ENCODE measurements around the gene TNIK.

Gene TNIK

GRCh38 chr3:171237009-171237385, 223.2 kb downstream of the TNIK start:
- Histone ChIP-seq H3K4me1 (ENCODE audit: control insufficient read depth, insufficient read depth, low read depth, low read length) (peaks cover 1% of the 10 kb centered on the region), H3K27me3 (ENCODE audit: control insufficient read depth in 1 of 2, insufficient read depth in 1 of 2, low read length in 2 of 2) (no peaks in the 10 kb centered on the region), H3K14ac (ENCODE audit: low read length in 2 of 2) (no peak overlapping the region), H3K4ac (ENCODE audit: low read depth in 1 of 2, low read length in 2 of 2) (no peak overlapping the region), H3K79me1 (replicated peaks; ENCODE audit: low read length, poor library complexity, severe bottlenecking) (peaks cover 24% of the 10 kb centered on the region), H3K36me3 (ENCODE audit: control insufficient read depth in 1 of 2, insufficient read depth in 2 of 2, low read depth in 1 of 2, low read length in 2 of 2) (no peaks in the 10 kb centered on the region), H2AK5ac (ENCODE audit: low read length, severe bottlenecking) (no peak overlapping the region), H3K9ac (ENCODE audit: low read length) (no peak overlapping the region), H2BK5ac (ENCODE audit: low read depth, low read length, poor library complexity, severe bottlenecking) (no peak overlapping the region), H2BK15ac (ENCODE audit: low read depth, poor library complexity, severe bottlenecking) (no peak overlapping the region), H2BK120ac (ENCODE audit: low read depth, low read length) (no peak overlapping the region), H3K23ac (ENCODE audit: low read length in 2 of 2) (no peak overlapping the region), H3K18ac (ENCODE audit: low read depth in 1 of 2, low read length in 2 of 2) (no peak overlapping the region), H2BK12ac (ENCODE audit: low read length in 2 of 2) (no peak overlapping the region), H2AFZ (ENCODE audit: low read depth, low read length) (no peak overlapping the region), H4K91ac (ENCODE audit: low read length) (no peak overlapping the region), H3K4me2 (ENCODE audit: low read length, poor library complexity, severe bottlenecking) (no peak overlapping the region), H4K8ac (ENCODE audit: low read length) (no peak overlapping the region), H3K27ac (ENCODE audit: low read length, poor library complexity, severe bottlenecking) (no peak overlapping the region), H3K9me3 (ENCODE audit: control insufficient read depth, low read length) (no peaks in the 10 kb centered on the region), H3K4me3 (ENCODE audit: insufficient read depth in 1 of 2, low read depth in 1 of 2, low read length in 2 of 2) (no peak overlapping the region)
- WGBS: 100% methylated on average over 1 of the region's 2 CpGs
- no peak for DNase-seq

DNA sequence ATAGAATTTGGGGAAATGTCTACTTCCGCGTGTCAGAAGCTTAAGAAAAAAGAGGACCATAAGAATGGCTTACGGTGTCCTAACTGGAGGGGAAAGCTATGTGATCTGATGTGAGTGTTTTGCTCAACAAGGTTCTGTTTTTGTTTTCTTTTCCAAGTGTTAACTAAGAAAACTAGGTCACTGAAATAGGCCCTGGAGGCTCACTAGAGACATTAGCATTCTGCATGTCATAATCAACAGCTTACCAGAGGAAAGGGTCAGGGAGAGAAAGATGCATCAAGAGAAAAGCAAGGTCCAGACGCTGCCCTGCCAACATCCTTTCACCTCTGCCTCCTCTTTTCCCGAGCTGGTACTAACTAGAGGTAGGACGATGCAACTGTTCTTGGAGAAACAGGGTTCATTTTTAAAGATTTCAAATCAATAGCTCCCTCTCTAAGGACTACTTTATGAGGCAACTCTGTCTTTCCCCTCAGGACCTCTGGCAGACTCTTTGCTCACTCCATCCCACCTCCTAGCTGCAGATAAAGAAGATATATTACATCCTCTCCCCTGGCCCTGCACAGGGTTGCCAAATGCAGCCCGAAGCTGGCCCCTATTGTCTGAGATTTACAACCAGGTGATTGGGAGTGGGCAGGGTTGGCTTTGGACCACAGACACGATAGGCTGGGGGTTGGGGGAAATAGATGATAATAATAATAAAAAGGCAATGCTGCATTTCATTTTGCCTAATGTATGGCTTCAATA, 223.8 kb downstream of the TNIK start:
- Histone ChIP-seq H3K14ac (ENCODE audit: low read length in 2 of 2) (no peak overlapping the region), H3K36me3 (ENCODE audit: control insufficient read depth in 1 of 2, insufficient read depth in 2 of 2, low read depth in 1 of 2, low read length in 2 of 2) (no peaks in the 10 kb centered on the region), H2BK5ac (ENCODE audit: low read depth, low read length, poor library complexity, severe bottlenecking) (no peak overlapping the region), H3K4me2 (ENCODE audit: low read length, poor library complexity, severe bottlenecking) (no peak overlapping the region), H4K8ac (ENCODE audit: low read length) (no peak overlapping the region), H2AK5ac (ENCODE audit: low read length, severe bottlenecking) (no peak overlapping the region), H2AFZ (ENCODE audit: low read depth, low read length) (no peak overlapping the region), H3K27me3 (ENCODE audit: control insufficient read depth in 1 of 2, insufficient read depth in 1 of 2, low read length in 2 of 2) (no peaks in the 10 kb centered on the region), H3K27ac (ENCODE audit: low read length, poor library complexity, severe bottlenecking) (no peak overlapping the region), H2BK120ac (ENCODE audit: low read depth, low read length) (no peak overlapping the region), H4K91ac (ENCODE audit: low read length) (no peak overlapping the region), H2BK12ac (ENCODE audit: low read length in 2 of 2) (no peak overlapping the region), H3K23ac (ENCODE audit: low read length in 2 of 2) (no peak overlapping the region), H3K79me1 (replicated peaks; ENCODE audit: low read length, poor library complexity, severe bottlenecking) (peaks cover 25% of the 10 kb centered on the region), H3K4ac (ENCODE audit: low read depth in 1 of 2, low read length in 2 of 2) (no peak overlapping the region), H3K4me3 (ENCODE audit: insufficient read depth in 1 of 2, low read depth in 1 of 2, low read length in 2 of 2) (no peak overlapping the region), H3K4me1 (ENCODE audit: control insufficient read depth, insufficient read depth, low read depth, low read length) (peaks cover 2% of the 10 kb centered on the region), H3K18ac (ENCODE audit: low read depth in 1 of 2, low read length in 2 of 2) (no peak overlapping the region), H3K9me3 (ENCODE audit: control insufficient read depth, low read length) (no peaks in the 10 kb centered on the region), H3K9ac (ENCODE audit: low read length) (no peak overlapping the region), H2BK15ac (ENCODE audit: low read depth, poor library complexity, severe bottlenecking) (no peak overlapping the region)
- WGBS: 71% methylated on average over 8 of the region's 8 CpGs
- DNase-seq: peak; percentile 9

GRCh38 chr3:171234298-171235010, 225.8 kb downstream of the TNIK start:
- no peak overlapping the region for H3K4me3 ChIP-seq (ENCODE audit: insufficient read depth in 1 of 2, low read depth in 1 of 2, low read length in 2 of 2)
- H2AFZ ChIP-seq (ENCODE audit: low read depth, low read length): no peak overlapping the region
- H3K4me2 ChIP-seq (ENCODE audit: low read length, poor library complexity, severe bottlenecking): no peak overlapping the region
- H2BK5ac ChIP-seq (ENCODE audit: low read depth, low read length, poor library complexity, severe bottlenecking): no peak overlapping the region
- H3K4ac ChIP-seq (ENCODE audit: low read depth in 1 of 2, low read length in 2 of 2): no peak overlapping the region
- no peaks in the 10 kb centered on the region for H3K9me3 ChIP-seq (ENCODE audit: control insufficient read depth, low read length)
- H4K91ac ChIP-seq (ENCODE audit: low read length): no peak overlapping the region
- no peak overlapping the region for H3K23ac ChIP-seq (ENCODE audit: low read length in 2 of 2)
- no peak overlapping the region for H4K8ac ChIP-seq (ENCODE audit: low read length)
- H3K79me1 ChIP-seq (replicated peaks; ENCODE audit: low read length, poor library complexity, severe bottlenecking): peaks cover 28% of the 10 kb centered on the region
- no peaks in the 10 kb centered on the region for H3K36me3 ChIP-seq (ENCODE audit: control insufficient read depth in 1 of 2, insufficient read depth in 2 of 2, low read depth in 1 of 2, low read length in 2 of 2)
- H3K9ac ChIP-seq (ENCODE audit: low read length): no peak overlapping the region
- no peak overlapping the region for H3K18ac ChIP-seq (ENCODE audit: low read depth in 1 of 2, low read length in 2 of 2)
- DNase-seq: no peak
- no peak overlapping the region for H3K14ac ChIP-seq (ENCODE audit: low read length in 2 of 2)
- no peak overlapping the region for H2BK15ac ChIP-seq (ENCODE audit: low read depth, poor library complexity, severe bottlenecking)
- H3K4me1 ChIP-seq (ENCODE audit: control insufficient read depth, insufficient read depth, low read depth, low read length): peaks cover 3% of the 10 kb centered on the region
- H2BK120ac ChIP-seq (ENCODE audit: low read depth, low read length): no peak overlapping the region
- H2BK12ac ChIP-seq (ENCODE audit: low read length in 2 of 2): no peak overlapping the region
- H2AK5ac ChIP-seq (ENCODE audit: low read length, severe bottlenecking): no peak overlapping the region
- 95% methylated on average over 6 of the region's 8 CpGs for WGBS
- no peak overlapping the region for H3K27ac ChIP-seq (ENCODE audit: low read length, poor library complexity, severe bottlenecking)
- no peaks in the 10 kb centered on the region for H3K27me3 ChIP-seq (ENCODE audit: control insufficient read depth in 1 of 2, insufficient read depth in 1 of 2, low read length in 2 of 2)

GRCh38 chr3:171231361-171231760, 228.8 kb downstream of the TNIK start:
- no peak overlapping the region for H3K27ac ChIP-seq (ENCODE audit: low read length, poor library complexity, severe bottlenecking)
- WGBS: 100% methylated on average over 4 of the region's 4 CpGs
- H3K79me1 ChIP-seq (replicated peaks; ENCODE audit: low read length, poor library complexity, severe bottlenecking): peaks cover 23% of the 10 kb centered on the region
- H3K18ac ChIP-seq (ENCODE audit: low read depth in 1 of 2, low read length in 2 of 2): peak overlapping the region in 1 of 2 experiments; percentile 79
- H3K23ac ChIP-seq (ENCODE audit: low read length in 2 of 2): no peak overlapping the region
- H3K4me2 ChIP-seq (ENCODE audit: low read length, poor library complexity, severe bottlenecking): no peak overlapping the region
- H3K9me3 ChIP-seq (ENCODE audit: control insufficient read depth, low read length): no peaks in the 10 kb centered on the region
- H2AFZ ChIP-seq (ENCODE audit: low read depth, low read length): no peak overlapping the region
- H3K14ac ChIP-seq (ENCODE audit: low read length in 2 of 2): no peak overlapping the region
- H4K8ac ChIP-seq (ENCODE audit: low read length): no peak overlapping the region
- H2BK120ac ChIP-seq (ENCODE audit: low read depth, low read length): no peak overlapping the region
- no peak overlapping the region for H2AK5ac ChIP-seq (ENCODE audit: low read length, severe bottlenecking)
- H3K27me3 ChIP-seq (ENCODE audit: control insufficient read depth in 1 of 2, insufficient read depth in 1 of 2, low read length in 2 of 2): no peaks in the 10 kb centered on the region
- DNase-seq: no peak
- H3K4ac ChIP-seq (ENCODE audit: low read depth in 1 of 2, low read length in 2 of 2): peak overlapping the region; percentile 1 to 35
- peaks cover 2% of the 10 kb centered on the region for H3K4me1 ChIP-seq (ENCODE audit: control insufficient read depth, insufficient read depth, low read depth, low read length)
- no peaks in the 10 kb centered on the region for H3K36me3 ChIP-seq (ENCODE audit: control insufficient read depth in 1 of 2, insufficient read depth in 2 of 2, low read depth in 1 of 2, low read length in 2 of 2)
- H2BK15ac ChIP-seq (ENCODE audit: low read depth, poor library complexity, severe bottlenecking): no peak overlapping the region
- H2BK5ac ChIP-seq (ENCODE audit: low read depth, low read length, poor library complexity, severe bottlenecking): no peak overlapping the region
- no peak overlapping the region for H4K91ac ChIP-seq (ENCODE audit: low read length)
- no peak overlapping the region for H3K9ac ChIP-seq (ENCODE audit: low read length)
- H2BK12ac ChIP-seq (ENCODE audit: low read length in 2 of 2): peak overlapping the region; percentile 43 to 79
- H3K4me3 ChIP-seq (ENCODE audit: insufficient read depth in 1 of 2, low read depth in 1 of 2, low read length in 2 of 2): no peak overlapping the region
